COLO668 (cell line): ENCODE data around the gene ZNF805.
"Not testable (repeated sequence)": the region's sequence is repeated elsewhere in the genome, so short reads cannot be mapped to it uniquely, and the experiment has no call there.

Source experiments
- DNase-seq: peaks from one replicate; lab custom pipeline; 2025; ENCODE audit not compliant: unreplicated experiment; lab: John Stamatoyannopoulos, UW

Gene ZNF805

GRCh38 chr19:57240311-57241090 lies at the start of gene ZNF805:
ZNF805 (plus strand) TSS chr19:57240632; CDS start chr19:57240892, 260 bp downstream.
- peak; percentile 94 for DNase-seq

DNA sequence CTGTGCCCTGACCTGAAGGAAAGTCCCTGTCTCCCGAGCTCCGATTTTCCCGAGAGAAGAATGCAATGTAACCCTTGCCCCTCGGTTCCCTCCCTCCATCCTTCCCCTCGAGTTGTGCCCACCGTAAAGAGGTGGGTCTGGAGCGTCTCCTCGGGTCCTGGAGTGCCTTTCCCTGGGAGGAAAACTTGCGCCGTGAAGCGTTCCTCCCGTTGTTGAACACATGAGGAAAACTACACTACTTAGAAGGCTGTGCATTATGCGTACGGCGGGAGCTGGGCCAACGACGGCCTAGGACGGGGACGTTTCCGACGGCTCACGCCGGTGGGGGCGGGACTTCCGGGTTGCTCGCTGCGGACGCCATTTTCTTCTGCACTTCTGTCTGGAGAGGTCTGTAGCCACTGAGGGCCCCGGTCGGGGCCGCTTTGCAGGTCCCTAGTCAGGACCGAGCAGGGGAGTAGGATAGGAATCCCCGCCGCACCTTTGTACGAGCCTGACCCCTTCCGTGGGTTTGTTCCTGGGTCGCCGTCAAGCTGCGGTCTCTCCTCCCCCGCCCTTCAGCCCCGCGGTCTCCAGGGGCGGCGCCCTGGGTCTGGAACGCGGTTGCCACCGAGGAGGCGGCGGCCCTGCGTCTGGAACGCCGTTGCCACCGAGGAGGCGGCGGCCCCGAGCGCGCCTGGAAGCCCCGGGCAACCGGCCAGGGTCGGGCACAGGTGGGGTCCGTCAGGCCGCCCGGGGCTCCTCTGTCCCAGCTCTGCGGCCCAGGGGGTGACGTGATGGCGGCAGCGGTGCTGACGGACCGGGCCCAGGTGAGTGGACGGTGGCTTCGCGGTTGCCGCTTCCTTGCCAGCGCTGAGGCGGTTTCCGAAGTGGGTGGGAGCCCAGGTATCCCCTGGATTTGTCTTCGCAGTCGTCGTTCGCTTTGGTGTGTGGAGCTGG lies 49.0 kb upstream of the ZNF805 start, which contains the start of gene ZNF264:
Gene ZNF264, plus strand, starts transcription at position 360 of the 936 bp plus-strand sequence. Its CDS starts 414 bp downstream, at position 774.
- DNase-seq = peak; percentile 88

DNA sequence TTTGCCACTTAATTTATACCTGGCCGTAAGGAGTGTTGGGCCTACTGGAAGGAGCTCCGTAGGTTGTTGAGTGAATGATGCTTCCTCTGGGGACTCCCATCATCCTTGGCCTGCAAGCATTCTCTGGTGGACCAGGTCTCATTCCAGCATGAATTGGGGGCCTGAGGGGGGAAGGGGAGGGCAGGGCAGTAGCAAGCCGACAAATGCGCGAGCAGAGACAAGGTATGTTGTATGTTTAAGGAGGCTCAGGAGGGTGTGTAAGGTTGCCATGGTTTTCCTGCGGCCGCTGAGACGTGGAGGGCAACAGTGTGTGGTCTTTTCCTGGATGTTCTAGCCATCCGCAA lies 48.4 kb upstream of the ZNF805 start:
- DNase-seq = peak; percentile 7

GRCh38 chr19:57192993-57193392 lies 47.4 kb upstream of the ZNF805 start:
- no peak for DNase-seq

GRCh38 chr19:57197874-57198273 lies 42.6 kb upstream of the ZNF805 start:
- DNase-seq = not testable (repeated sequence)

- DNase-seq = no peak
Measured at GRCh38 chr19:57202160-57202559, 38.3 kb upstream of the ZNF805 start.

DNA sequence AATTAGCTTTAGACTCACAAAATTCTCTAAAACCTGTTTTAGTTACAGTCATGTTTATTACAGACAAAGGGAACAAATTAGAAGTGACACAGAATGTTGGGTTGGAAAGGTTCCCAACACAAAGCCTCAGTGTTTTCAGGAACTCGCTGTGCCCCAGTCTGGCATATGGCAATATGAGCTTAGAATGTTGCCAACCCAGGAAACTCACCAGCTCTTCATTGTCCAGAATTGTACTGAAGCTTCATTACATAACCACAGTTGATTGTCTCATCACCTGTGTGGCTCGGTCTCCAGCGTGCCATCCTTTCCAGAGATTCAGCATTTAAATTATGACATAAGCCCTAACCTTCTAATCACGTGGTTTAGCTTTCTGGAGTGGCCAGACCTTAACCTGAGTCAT lies 30.1 kb upstream of the ZNF805 start:
- DNase-seq = no peak

- DNase-seq = no peak
Measured at GRCh38 chr19:57212109-57212508, 28.3 kb upstream of the ZNF805 start.

GRCh38 chr19:57227502-57227901 lies 12.9 kb upstream of the ZNF805 start:
- no peak for DNase-seq

DNA sequence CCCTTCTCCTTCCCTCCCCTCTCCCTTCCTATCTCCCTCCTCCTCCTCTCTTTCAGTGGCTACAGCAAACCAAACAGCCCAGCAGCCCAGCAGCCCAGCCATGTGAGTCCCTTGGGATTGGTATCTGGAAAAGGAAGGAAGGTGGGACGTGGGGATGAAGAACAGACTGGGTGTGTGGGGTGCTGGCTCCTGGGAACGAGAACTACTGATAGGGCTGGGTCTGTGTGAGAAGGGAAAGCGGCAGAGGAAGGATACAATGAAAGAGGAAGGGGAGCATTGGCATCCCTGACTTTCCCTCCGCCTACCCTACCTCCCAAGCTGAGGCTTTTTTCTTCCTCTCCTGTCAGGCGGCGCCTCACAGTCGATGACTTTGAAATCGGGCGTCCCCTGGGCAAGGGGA lies 8.7 kb upstream of the ZNF805 start:
- DNase-seq = no peak

DNA sequence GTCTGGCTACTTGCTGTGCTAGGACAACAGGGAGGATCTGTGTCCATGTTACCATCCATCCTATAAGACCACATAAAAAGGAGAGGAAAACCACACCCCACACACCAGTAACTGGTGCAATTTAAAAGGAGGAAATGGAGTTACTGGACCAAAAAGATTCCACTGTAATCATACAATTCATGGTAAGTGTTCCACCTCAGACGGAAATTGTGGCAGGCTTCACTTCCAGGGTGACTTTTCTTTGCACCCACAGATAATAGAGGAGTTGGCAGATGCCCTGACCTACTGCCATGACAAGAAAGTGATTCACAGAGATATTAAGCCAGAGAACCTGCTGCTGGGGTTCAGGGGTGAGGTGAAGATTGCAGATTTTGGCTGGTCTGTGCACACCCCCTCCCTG lies 7.2 kb upstream of the ZNF805 start:
- no peak for DNase-seq

GRCh38 chr19:57239982-57240310 lies 486 bp upstream of the ZNF805 start:
- no peak for DNase-seq

DNA sequence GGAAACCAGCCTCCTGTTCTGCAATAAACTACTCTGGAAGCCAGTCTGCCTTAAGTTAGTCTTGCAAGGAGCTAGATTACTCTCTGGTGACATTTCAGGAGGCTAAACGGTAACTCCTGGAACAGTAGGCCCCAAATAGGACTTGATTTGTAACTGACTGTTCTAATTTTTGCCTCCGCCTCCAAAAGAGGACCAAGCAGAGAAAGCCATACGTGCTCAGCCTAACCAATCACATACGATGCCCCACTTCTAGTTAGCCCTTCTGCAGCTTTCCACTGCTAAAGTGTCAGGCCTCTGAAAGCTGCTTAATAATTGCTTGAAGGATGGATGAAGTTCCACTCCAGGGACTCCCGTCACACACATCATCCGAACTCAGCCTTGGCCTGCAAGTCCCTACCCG lies 744 bp downstream of the ZNF805 start:
- no peak for DNase-seq

DNA sequence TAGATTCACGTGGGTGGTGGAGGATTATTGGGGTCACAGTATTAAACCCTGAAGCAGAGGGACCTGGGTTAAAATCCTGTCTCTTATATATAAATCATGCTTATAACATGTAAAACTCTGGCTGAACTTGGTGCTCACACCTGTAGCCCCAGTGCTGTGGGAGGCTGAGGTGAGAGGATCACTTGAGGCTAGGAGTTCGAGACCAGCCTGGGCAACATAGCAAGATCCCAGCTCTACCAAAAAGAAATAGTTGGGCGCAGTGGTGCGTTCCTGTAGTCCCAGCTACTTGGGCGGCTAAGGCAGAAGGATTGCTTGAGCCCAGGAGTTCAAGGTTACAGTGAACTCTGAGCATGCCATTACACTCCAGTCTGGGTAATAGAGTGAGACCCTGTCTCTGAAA lies 2.4 kb downstream of the ZNF805 start:
- no peak for DNase-seq

GRCh38 chr19:57244513-57244912 lies 4.1 kb downstream of the ZNF805 start:
- DNase-seq = no peak

DNA sequence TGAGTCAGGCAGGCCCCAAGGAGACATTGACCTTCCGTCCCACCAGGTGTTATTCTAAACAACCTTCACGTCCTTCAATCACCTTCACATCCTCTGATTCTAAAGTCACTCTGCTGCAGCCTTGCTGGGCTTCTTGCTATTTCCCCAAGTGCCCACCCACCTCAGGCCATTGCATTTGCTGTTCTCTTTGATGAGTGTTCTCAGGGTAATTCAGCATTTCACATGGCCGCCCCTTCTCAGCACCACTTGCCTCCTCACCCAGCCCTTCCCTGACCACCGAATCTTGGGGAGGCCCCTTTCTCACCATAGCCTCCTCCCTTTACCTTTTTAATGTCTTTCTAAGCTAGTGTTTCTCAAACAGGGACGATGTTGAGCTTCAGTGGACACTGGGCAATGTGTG lies 4.6 kb downstream of the ZNF805 start:
- no peak for DNase-seq

GRCh38 chr19:57245959-57246358 lies 5.5 kb downstream of the ZNF805 start:
- no peak for DNase-seq

- DNase-seq = no peak
Measured at GRCh38 chr19:57248646-57249045, 8.2 kb downstream of the ZNF805 start.

GRCh38 chr19:57249329-57249728 lies 8.9 kb downstream of the ZNF805 start:
- no peak for DNase-seq

DNA sequence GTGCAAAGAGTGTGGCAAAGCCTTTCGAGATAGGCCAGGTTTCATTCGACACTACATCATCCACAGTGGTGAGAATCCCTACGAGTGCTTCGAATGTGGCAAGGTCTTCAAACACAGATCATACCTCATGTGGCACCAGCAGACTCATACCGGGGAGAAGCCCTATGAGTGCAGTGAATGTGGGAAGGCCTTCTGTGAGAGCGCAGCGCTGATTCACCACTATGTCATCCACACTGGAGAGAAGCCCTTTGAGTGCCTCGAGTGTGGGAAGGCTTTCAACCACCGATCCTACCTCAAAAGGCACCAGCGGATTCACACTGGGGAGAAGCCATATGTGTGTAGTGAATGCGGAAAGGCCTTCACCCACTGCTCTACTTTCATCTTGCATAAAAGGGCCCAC lies 13.3 kb downstream of the ZNF805 start:
- not testable (repeated sequence) for DNase-seq

- no peak for DNase-seq
Measured at GRCh38 chr19:57262044-57262443, 21.6 kb downstream of the ZNF805 start.

GRCh38 chr19:57263244-57263741 lies 22.9 kb downstream of the ZNF805 start:
- DNase-seq = no peak
